Tibial artery (tissue), 4 donors: Measurements from ENCODE around the gene UVRAG.

Experiments used
- DNase-seq, 2 donors: peaks; one replicate each; pipeline ENCODE4 v3.0.0-alpha.2; 2019
- H3K27ac ChIP-seq, 2 donors: fragments of 200-600 bp; sonication (generic) in 1 of 2; 1 replicate in 1 of 2; 2 replicates in 1 of 2; pipeline ENCODE4 v1.5.1; 2018 to 2019; ENCODE audit warnings: mild to moderate bottlenecking in 1 of 2
- H3K27me3 ChIP-seq, 2 donors: fragments of 200-600 bp; sonication (generic) in 1 of 2; one replicate each; pipeline versions ENCODE4 v1.5.1 to v1.6.0; 2016 to 2019
- H3K36me3 ChIP-seq, 3 donors: fragments of 200-600 bp; sonication (generic) in 2 of 3; one replicate each; pipeline ENCODE4 v1.5.1; 2016 to 2019; ENCODE audit warnings: mild to moderate bottlenecking in 2 of 3
- H3K4me1 ChIP-seq, 4 donors: fragments of 200-600 bp; sonication (generic) in 2 of 4; 1 replicate in 3 of 4; 2 replicates in 1 of 4; pipeline ENCODE4 v1.5.1; 2016 to 2019
- H3K4me3 ChIP-seq, 2 donors: fragments of 200-600 bp; sonication (generic) in 1 of 2; 1 replicate in 1 of 2; 2 replicates in 1 of 2; pipeline ENCODE4 v1.5.1; 2018 to 2019; ENCODE audit warnings: mild to moderate bottlenecking in 2 of 2
- H3K9me3 ChIP-seq, 3 donors: fragments of 200-600 bp; sonication (generic) in 1 of 3; one replicate each; pipeline ENCODE4 v1.5.1; 2016 to 2019
- intact Hi-C: fragments of 100-400 bp; cut with DNase I; formaldehyde crosslinking; loops from one replicate; pipeline ENCODE4 v1.15.0; 2023; ENCODE audit warnings: low total_unique reads
- TF ChIP-seq, protein P1 (sequence below), 2 experiments: fragments of 200-600 bp in 1 of 2; fragments of 450-650 bp in 1 of 2; IDR thresholded peaks; one replicate each; pipeline ENCODE4 v1.5.1; 2017 to 2019; ENCODE audit warnings: antibody characterized with exemption in 2 of 2, mild to moderate bottlenecking in 1 of 2, moderate library complexity in 1 of 2

The UVRAG gene

DNA sequence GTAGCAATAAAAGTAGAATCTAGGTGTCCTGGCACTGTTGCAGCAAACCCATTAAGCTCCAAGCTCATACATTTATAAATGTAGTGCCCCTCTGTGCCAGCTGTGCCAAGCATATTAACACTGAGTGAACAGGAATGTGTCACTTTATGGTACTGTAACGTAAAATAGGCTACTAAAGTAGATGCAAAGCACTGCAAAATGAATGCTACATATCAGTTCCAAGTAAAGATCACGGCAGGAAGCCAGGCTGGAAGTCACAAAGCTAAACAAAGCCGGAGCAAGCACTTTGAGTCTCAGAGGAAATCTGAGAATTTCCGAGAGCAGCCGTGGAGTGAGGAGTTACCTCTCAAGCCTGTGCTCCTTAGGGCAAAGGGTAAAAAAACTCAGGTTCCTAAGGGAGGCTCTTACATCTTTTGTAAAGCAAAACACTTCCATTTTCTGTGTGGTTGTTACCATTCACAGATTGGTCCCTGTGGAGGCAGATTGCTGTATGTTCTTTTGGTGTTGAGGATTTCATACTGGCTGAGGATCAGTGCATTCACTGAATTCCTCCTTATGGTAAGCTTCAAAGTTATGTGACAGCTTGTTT, 305.6 kb downstream of the UVRAG start:
- H3K27ac ChIP-seq: no peak overlapping the region
- TF ChIP-seq, protein P1, sequence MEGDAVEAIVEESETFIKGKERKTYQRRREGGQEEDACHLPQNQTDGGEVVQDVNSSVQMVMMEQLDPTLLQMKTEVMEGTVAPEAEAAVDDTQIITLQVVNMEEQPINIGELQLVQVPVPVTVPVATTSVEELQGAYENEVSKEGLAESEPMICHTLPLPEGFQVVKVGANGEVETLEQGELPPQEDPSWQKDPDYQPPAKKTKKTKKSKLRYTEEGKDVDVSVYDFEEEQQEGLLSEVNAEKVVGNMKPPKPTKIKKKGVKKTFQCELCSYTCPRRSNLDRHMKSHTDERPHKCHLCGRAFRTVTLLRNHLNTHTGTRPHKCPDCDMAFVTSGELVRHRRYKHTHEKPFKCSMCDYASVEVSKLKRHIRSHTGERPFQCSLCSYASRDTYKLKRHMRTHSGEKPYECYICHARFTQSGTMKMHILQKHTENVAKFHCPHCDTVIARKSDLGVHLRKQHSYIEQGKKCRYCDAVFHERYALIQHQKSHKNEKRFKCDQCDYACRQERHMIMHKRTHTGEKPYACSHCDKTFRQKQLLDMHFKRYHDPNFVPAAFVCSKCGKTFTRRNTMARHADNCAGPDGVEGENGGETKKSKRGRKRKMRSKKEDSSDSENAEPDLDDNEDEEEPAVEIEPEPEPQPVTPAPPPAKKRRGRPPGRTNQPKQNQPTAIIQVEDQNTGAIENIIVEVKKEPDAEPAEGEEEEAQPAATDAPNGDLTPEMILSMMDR (IDR thresholded peaks at IDR 0.05): no peak
- DNase-seq: no peak

GRCh38 chr11:76123248-76123647, 308.2 kb downstream of the UVRAG start:
- peaks cover 0 to 61% (median 12%) of the 10 kb centered on the region in 4 donors for H3K4me1 ChIP-seq
- intact Hi-C loops: no loop called here
- no peaks in the 10 kb centered on the region for H3K27me3 ChIP-seq
- no peak overlapping the region for H3K4me3 ChIP-seq
- TF ChIP-seq, protein P1 (IDR thresholded peaks at IDR 0.05): no peak
- no peak overlapping the region for H3K27ac ChIP-seq
- no peak for DNase-seq
- no peaks in the 10 kb centered on the region for H3K36me3 ChIP-seq
- no peaks in the 10 kb centered on the region for H3K9me3 ChIP-seq

More for the DNA sequence above, 305.6 kb downstream of the UVRAG start:
- intact Hi-C loops: no loop called here
- Histone ChIP-seq H3K36me3 (peaks cover 0 to 9% (median 7%) of the 10 kb centered on the region in 3 donors), H3K9me3 (no peaks in the 10 kb centered on the region), H3K4me3 (no peak overlapping the region), H3K4me1 (peaks cover 0 to 62% (median 12%) of the 10 kb centered on the region in 4 donors), H3K27me3 (no peaks in the 10 kb centered on the region)

DNA sequence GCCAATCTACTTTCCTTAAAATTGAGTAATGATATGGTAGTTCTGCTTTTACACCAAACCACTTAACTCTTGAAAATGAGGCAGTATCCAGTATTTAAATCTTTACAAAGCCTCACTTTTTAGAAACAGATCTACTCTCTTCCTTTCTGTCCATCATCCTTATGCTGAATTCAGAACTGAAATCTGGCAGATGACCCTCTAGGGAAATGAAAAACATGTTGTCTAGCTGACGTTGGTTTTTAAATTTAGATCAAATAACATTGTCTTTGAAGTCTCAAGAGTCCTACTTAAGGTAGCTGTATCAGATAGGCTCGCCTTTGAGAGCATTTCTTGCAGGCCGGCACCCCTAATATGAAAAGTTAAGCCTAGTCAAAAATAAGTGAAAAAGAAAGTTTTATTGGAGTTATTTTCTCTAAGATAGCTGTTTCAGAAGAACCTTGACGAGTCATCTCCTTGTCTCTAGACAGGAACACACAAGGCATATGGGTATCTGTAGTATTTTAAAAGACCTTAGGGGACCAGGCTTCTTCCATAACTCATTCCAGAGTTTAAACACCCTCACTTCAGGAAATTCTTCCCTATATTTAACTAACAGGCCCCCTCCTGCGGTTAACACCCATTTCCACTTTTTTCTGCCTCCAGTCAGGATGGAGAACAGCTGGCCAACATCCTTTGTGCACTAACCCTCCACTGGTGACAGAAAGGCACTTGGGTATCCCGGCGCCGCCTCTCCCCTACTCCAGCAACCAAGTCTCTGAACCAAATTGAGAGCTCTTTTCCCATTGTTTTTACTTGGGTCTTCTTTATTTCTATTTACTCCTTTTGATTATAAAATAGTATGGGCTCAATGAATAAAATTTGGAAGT, 310.1 kb downstream of the UVRAG start:
- peaks cover 0 to 43% (median 6%) of the 10 kb centered on the region in 4 donors for H3K4me1 ChIP-seq
- no peak overlapping the region for H3K27ac ChIP-seq
- TF ChIP-seq, protein P1 (IDR thresholded peaks at IDR 0.05): no peak
- no peak overlapping the region for H3K4me3 ChIP-seq
- H3K27me3 ChIP-seq: no peaks in the 10 kb centered on the region
- H3K36me3 ChIP-seq: no peaks in the 10 kb centered on the region
- intact Hi-C loops: no loop called here
- DNase-seq: no peak
- no peaks in the 10 kb centered on the region for H3K9me3 ChIP-seq

DNA sequence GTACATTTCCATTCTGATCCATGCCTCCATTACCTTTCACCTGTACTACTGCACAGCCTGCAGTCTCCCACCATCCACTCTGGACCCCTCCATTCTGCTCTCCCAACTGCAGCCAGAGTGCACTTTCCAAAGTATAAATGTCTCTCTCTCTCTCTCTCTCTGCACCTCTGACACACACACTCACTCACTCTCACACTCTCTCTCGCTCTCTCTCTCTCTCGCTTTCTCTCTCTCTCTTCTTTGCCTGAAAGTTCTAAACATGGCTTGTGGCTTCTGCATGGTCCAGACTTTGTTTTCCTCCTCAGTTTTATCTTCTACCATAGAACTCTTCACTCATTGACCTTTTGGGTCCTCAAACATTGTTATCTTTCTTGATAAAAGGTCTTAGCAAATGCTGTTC, 314.7 kb downstream of the UVRAG start:
- Histone ChIP-seq H3K27ac (no peak overlapping the region), H3K27me3 (no peaks in the 10 kb centered on the region), H3K4me1 (peaks cover 0 to 44% (median 15%) of the 10 kb centered on the region in 4 donors), H3K9me3 (no peaks in the 10 kb centered on the region), H3K4me3 (no peak overlapping the region), H3K36me3 (no peaks in the 10 kb centered on the region)
- TF ChIP-seq, protein P1 (IDR thresholded peaks at IDR 0.05): no peak
- no peak for DNase-seq
- intact Hi-C loops: no loop called here

GRCh38 chr11:76131142-76131541, 316.1 kb downstream of the UVRAG start:
- intact Hi-C loops: no loop called here
- no peaks in the 10 kb centered on the region for H3K27me3 ChIP-seq
- no peak for DNase-seq
- peaks cover 0 to 36% (median 15%) of the 10 kb centered on the region in 4 donors for H3K4me1 ChIP-seq
- no peak overlapping the region for H3K4me3 ChIP-seq
- no peaks in the 10 kb centered on the region for H3K36me3 ChIP-seq
- TF ChIP-seq, protein P1 (IDR thresholded peaks at IDR 0.05): no peak
- no peaks in the 10 kb centered on the region for H3K9me3 ChIP-seq
- H3K27ac ChIP-seq: peak overlapping the region; percentile 45 to 67
